ACC112 (cell line): Measurements from ENCODE around the gene EFCAB6.

Experiments
- H2AFZ ChIP-seq: fragments of 200-600 bp; sonication (generic); one replicate; pipeline ENCODE4 v1.6.0; 2017; ENCODE audit warnings: antibody characterized with exemption, low read length; ENCODE audit not compliant: unreplicated experiment
- H3K27ac ChIP-seq: fragments of 200-600 bp; sonication (generic); 2 replicates; pipeline ENCODE4 v1.5.1; 2014; ENCODE audit warnings: low read depth, mild to moderate bottlenecking, antibody characterized with exemption, low read length, moderate library complexity
- H3K27me3 ChIP-seq: fragments of 200-600 bp; sonication (generic); 2 replicates; pipeline ENCODE4 v1.6.1; 2014; ENCODE audit warnings: mild to moderate bottlenecking, antibody characterized with exemption, low read length, moderate library complexity, mixed read lengths; ENCODE audit not compliant: insufficient read depth
- H3K36me3 ChIP-seq: fragments of 200-600 bp; sonication (generic); 2 replicates; pipeline ENCODE4 v1.6.1; 2016; ENCODE audit warnings: mild to moderate bottlenecking, antibody characterized with exemption, low read length, moderate library complexity, mixed read lengths; ENCODE audit not compliant: insufficient read depth
- H3K4me1 ChIP-seq: fragments of 200-600 bp; sonication (generic); one replicate; pipeline ENCODE4 v1.6.1; 2016; ENCODE audit warnings: low read length, mixed read lengths; ENCODE audit not compliant: insufficient read depth, unreplicated experiment, control insufficient read depth
- H3K4me3 ChIP-seq: fragments of 200-600 bp; sonication (generic); 2 replicates; pipeline ENCODE4 v1.5.1; 2014; ENCODE audit warnings: mild to moderate bottlenecking, low read depth, low read length
- H3K79me2 ChIP-seq: fragments of 200-600 bp; sonication (generic); one replicate; pipeline ENCODE4 v1.6.0; 2016; ENCODE audit warnings: low read length; ENCODE audit not compliant: control insufficient read depth, unreplicated experiment, insufficient read depth

The EFCAB6 gene

DNA sequence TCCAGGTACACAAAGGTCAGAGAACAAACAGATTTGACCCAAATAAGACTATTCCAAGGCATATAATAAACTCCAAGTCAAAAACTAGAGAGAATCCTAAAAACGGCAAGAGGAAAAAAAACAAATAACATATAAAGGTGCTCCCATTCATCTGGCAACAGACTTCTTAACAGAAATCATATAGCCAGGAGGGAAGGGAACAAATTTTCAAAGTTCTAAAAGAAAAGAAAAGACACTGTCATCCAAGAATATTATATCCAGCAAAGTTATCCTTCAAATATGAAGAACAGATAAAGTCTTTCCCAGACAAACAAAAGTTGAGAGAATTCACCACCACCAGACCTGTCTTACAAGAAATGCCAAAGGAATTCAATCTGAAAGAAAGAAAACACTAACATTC lies 11.1 kb downstream of the EFCAB6 start:
- Histone ChIP-seq H3K4me3 (no peak overlapping the region), H3K27me3 (no peaks in the 10 kb centered on the region), H3K27ac (no peak overlapping the region), H3K36me3 (no peaks in the 10 kb centered on the region), H3K4me1 (no peaks in the 10 kb centered on the region), H2AFZ (no peak overlapping the region), H3K79me2 (no peaks in the 10 kb centered on the region)

GRCh38 chr22:43798492-43798891 lies 13.6 kb downstream of the EFCAB6 start:
- Histone ChIP-seq H3K27me3 (no peaks in the 10 kb centered on the region), H3K36me3 (no peaks in the 10 kb centered on the region), H3K27ac (no peak overlapping the region), H3K79me2 (no peaks in the 10 kb centered on the region), H2AFZ (no peak overlapping the region), H3K4me3 (no peak overlapping the region), H3K4me1 (no peaks in the 10 kb centered on the region)

GRCh38 chr22:43796567-43796966 lies 15.5 kb downstream of the EFCAB6 start:
- no peaks in the 10 kb centered on the region for H3K36me3 ChIP-seq

DNA sequence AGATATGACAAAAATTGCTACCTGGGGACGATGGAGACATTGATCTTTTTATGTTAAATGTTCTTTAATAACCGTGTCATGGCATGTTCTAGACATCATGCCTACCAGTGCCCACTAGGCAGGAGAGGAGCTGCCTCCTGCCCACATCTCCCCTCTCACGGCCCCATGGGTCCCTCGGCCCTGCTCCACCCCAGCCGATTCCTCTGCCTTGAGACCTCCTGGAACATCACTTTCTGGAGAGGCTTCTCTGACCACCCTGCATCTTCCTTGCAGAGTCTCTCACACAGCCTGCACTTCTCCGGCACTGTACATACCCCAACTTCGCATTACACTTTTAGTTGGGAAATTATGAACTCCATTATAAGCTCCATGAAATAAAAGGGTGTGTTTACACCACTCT lies 16.8 kb downstream of the EFCAB6 start:
- H3K79me2 ChIP-seq = no peaks in the 10 kb centered on the region
- no peaks in the 10 kb centered on the region for H3K27me3 ChIP-seq
- H3K27ac ChIP-seq = no peak overlapping the region
- H3K4me3 ChIP-seq = no peak overlapping the region
- no peaks in the 10 kb centered on the region for H3K36me3 ChIP-seq
- no peak overlapping the region for H2AFZ ChIP-seq
- H3K4me1 ChIP-seq = peaks cover 2% of the 10 kb centered on the region

More at GRCh38 chr22:43796567-43796966, 15.5 kb downstream of the EFCAB6 start:
- Histone ChIP-seq H3K79me2 (no peaks in the 10 kb centered on the region), H2AFZ (no peak overlapping the region), H3K27ac (no peak overlapping the region), H3K4me3 (no peak overlapping the region), H3K4me1 (no peaks in the 10 kb centered on the region), H3K27me3 (no peaks in the 10 kb centered on the region)

- no peak overlapping the region for H3K27ac ChIP-seq
- H3K27me3 ChIP-seq = no peaks in the 10 kb centered on the region
- peaks cover 14% of the 10 kb centered on the region for H3K4me1 ChIP-seq
- H3K4me3 ChIP-seq = no peak overlapping the region
- H3K36me3 ChIP-seq = no peaks in the 10 kb centered on the region
- H2AFZ ChIP-seq = no peak overlapping the region
- H3K79me2 ChIP-seq = no peaks in the 10 kb centered on the region
These were observed 19.2 kb downstream of the EFCAB6 start for GRCh38 chr22:43792905-43793304.

GRCh38 chr22:43789452-43789851 lies 22.7 kb downstream of the EFCAB6 start:
- peaks cover 14% of the 10 kb centered on the region for H3K4me1 ChIP-seq
- H2AFZ ChIP-seq = no peak overlapping the region
- H3K36me3 ChIP-seq = no peaks in the 10 kb centered on the region
- no peaks in the 10 kb centered on the region for H3K27me3 ChIP-seq
- no peak overlapping the region for H3K4me3 ChIP-seq
- peak overlapping the region; percentile 54; the same call in 1 of the 2 replicates for H3K27ac ChIP-seq
- no peaks in the 10 kb centered on the region for H3K79me2 ChIP-seq

DNA sequence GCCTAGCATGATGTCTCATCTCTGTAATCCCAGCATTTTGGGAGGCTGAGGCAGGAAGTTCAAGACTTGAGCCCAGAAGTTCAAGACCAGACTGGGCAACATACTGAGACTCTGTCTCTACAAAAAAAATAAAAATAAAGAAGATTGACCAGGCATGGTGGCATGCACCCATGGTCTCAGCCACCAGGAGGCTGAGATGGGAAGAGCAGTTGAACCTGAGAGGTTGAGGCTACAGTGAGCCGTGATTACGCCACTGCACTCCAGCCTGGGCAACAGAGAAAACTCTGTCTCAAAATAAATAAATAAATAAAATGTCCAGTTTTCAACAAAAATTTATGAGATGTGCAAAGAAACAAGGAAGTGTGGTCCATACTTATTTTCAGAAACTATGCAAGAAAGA lies 28.3 kb downstream of the EFCAB6 start:
- no peak overlapping the region for H3K27ac ChIP-seq
- H3K79me2 ChIP-seq = no peaks in the 10 kb centered on the region
- no peak overlapping the region for H2AFZ ChIP-seq
- no peaks in the 10 kb centered on the region for H3K36me3 ChIP-seq
- H3K4me1 ChIP-seq = peaks cover under 1% of the 10 kb centered on the region
- no peaks in the 10 kb centered on the region for H3K27me3 ChIP-seq
- H3K4me3 ChIP-seq = no peak overlapping the region

GRCh38 chr22:43782448-43782847 lies 29.7 kb downstream of the EFCAB6 start:
- no peak overlapping the region for H2AFZ ChIP-seq
- H3K4me1 ChIP-seq = no peaks in the 10 kb centered on the region
- no peaks in the 10 kb centered on the region for H3K79me2 ChIP-seq
- H3K27me3 ChIP-seq = no peaks in the 10 kb centered on the region
- no peak overlapping the region for H3K27ac ChIP-seq
- H3K36me3 ChIP-seq = no peaks in the 10 kb centered on the region
- no peak overlapping the region for H3K4me3 ChIP-seq

DNA sequence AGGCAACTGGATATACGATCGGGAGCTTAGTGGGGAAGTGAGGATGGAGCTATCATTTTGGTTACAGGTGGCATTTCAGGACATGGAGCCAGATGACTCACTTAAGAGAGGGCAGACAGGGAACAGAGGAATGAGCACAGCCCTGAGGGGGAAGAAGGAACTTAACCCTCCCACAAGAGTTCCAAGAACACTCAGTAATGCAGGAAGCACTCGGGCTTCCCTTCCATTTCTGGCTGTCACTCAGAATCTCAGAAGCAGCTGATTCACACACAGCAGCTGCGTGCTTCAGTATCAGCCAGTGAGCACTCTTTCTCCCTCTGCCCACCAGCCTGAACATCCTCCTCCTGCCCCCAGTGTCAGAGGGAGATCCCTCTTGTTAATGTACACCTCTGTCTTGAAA lies 34.8 kb downstream of the EFCAB6 start:
- Histone ChIP-seq H3K27ac (no peak overlapping the region), H3K36me3 (no peaks in the 10 kb centered on the region), H3K4me3 (no peak overlapping the region), H2AFZ (no peak overlapping the region), H3K79me2 (no peaks in the 10 kb centered on the region), H3K4me1 (no peaks in the 10 kb centered on the region), H3K27me3 (no peaks in the 10 kb centered on the region)

DNA sequence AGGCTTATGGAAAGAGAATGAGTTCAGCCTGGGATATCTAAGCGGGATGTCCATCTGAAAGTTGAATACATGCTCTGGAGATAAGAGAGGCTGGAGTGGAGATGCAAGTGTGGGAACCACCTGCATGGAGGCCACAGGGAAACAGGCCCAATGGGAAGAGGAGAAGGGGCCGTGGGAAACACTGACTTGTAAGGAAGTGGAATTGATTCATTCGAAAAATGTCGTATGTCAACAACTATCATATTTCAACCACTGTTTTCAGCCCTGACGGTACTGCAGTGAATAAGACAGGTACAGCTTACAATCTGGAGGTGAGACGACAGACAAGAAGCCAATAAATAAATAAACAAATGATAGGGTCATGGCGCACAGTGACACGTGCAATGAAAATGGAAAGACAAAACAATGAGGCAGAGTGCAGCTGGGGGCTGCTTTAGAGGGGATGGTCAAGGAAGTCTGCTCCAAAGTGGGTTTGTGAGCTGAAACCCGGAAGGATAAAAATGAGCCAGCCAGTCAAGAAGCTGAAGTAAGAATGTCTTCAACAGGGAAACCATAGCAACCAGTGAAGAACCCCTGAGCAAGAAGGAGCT lies 35.9 kb downstream of the EFCAB6 start:
- no peaks in the 10 kb centered on the region for H3K36me3 ChIP-seq
- no peaks in the 10 kb centered on the region for H3K4me1 ChIP-seq
- no peak overlapping the region for H2AFZ ChIP-seq
- H3K4me3 ChIP-seq = no peak overlapping the region
- H3K27ac ChIP-seq = no peak overlapping the region
- H3K79me2 ChIP-seq = no peaks in the 10 kb centered on the region
- no peaks in the 10 kb centered on the region for H3K27me3 ChIP-seq

GRCh38 chr22:43774318-43774915 lies 37.7 kb downstream of the EFCAB6 start:
- Histone ChIP-seq H3K27ac (no peak overlapping the region), H3K36me3 (no peaks in the 10 kb centered on the region), H3K27me3 (no peaks in the 10 kb centered on the region), H3K79me2 (no peaks in the 10 kb centered on the region), H3K4me1 (no peaks in the 10 kb centered on the region), H3K4me3 (no peak overlapping the region), H2AFZ (no peak overlapping the region)
